Omental fat pad (tissue), 4 donors: Measurements from ENCODE around the gene TSPAN17. TPM values are rescaled to one million over a fixed set of nuclear protein-coding genes. Genes with fewer than 3 reads are reported as not detected.
A peak's percentile ranks its signal among the peaks of the same experiment; 100 is the strongest.

Source experiments
- ATAC-seq: fragments of 150-250 bp; one replicate; pipeline ENCODE4 v1.9.1; 2016; ENCODE audit warnings: mild to moderate bottlenecking, moderate library complexity; ENCODE audit not compliant: low FRiP score
- DNase-seq: peaks from one replicate; pipeline ENCODE4 v3.0.0-alpha.2; 2019; ENCODE audit warnings: low spot score
- total RNA-seq, 4 donors: library from RNA; depleted of rRNA; stranded (reverse); fragments of >200 nt; gene quantifications; one replicate each; pipeline ENCODE4 v1.1.0, GENCODE V29; 2016
- TF ChIP-seq, protein P1 (sequence below), 3 donors: fragments of 450-650 bp; IDR thresholded peaks; one replicate each; pipeline ENCODE4 v1.5.1; 2016 to 2017; ENCODE audit warnings: antibody characterized with exemption in 3 of 3, mild to moderate bottlenecking in 3 of 3, moderate library complexity in 2 of 3

The TSPAN17 gene
- total RNA-seq, 4 donors from 2014 or later, result 8.9 to 16.9 (median 15.1) TPM

DNA sequence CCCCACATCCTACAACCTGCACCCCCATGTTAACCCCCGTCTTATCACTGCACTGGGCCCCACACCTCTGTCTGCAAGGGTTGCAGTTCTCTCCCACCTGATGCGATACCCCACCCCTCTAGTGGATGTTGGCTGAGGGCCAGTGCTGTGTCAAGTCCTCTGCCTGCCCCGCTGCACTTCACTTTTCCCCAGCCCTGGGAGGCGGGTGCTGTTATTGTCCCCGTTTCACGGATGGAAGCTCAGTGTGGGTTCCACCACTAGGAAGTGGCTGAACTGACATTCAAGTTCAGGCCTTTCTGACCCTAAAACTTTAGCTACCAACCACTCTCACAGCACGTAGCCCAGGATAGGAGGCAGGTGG lies 20.4 kb upstream of the TSPAN17 start:
- TF ChIP-seq, protein P1, sequence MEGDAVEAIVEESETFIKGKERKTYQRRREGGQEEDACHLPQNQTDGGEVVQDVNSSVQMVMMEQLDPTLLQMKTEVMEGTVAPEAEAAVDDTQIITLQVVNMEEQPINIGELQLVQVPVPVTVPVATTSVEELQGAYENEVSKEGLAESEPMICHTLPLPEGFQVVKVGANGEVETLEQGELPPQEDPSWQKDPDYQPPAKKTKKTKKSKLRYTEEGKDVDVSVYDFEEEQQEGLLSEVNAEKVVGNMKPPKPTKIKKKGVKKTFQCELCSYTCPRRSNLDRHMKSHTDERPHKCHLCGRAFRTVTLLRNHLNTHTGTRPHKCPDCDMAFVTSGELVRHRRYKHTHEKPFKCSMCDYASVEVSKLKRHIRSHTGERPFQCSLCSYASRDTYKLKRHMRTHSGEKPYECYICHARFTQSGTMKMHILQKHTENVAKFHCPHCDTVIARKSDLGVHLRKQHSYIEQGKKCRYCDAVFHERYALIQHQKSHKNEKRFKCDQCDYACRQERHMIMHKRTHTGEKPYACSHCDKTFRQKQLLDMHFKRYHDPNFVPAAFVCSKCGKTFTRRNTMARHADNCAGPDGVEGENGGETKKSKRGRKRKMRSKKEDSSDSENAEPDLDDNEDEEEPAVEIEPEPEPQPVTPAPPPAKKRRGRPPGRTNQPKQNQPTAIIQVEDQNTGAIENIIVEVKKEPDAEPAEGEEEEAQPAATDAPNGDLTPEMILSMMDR (IDR thresholded peaks at IDR 0.05), result no peak
- DNase-seq (no peak), ATAC-seq (no peak)

GRCh38 chr5:176627582-176627981 lies 19.7 kb upstream of the TSPAN17 start:
- ATAC-seq (no peak), DNase-seq (no peak)
- TF ChIP-seq, protein P1 (IDR thresholded peaks at IDR 0.05), result no peak

GRCh38 chr5:176628406-176629228 lies 18.7 kb upstream of the TSPAN17 start:
- ATAC-seq, result no peak
- TF ChIP-seq, protein P1 (IDR thresholded peaks at IDR 0.05), result no peak
- DNase-seq, result no peak

GRCh38 chr5:176629317-176629852 lies 17.9 kb upstream of the TSPAN17 start:
- no peak for DNase-seq
- TF ChIP-seq, protein P1 (IDR thresholded peaks at IDR 0.05), result no peak
- ATAC-seq, result no peak

GRCh38 chr5:176629853-176630680 lies 17.2 kb upstream of the TSPAN17 start, which contains the start of the genes EIF4E1B and SNCB:
TSS of gene EIF4E1B (plus strand) at chr5:176630675. CDS start at chr5:176642788, 12,113 bp downstream.
TSS of gene SNCB (minus strand) at chr5:176630534. CDS start at chr5:176629654, 880 bp downstream.
- peak; percentile 73 for ATAC-seq
- TF ChIP-seq, protein P1 (IDR thresholded peaks at IDR 0.05), result no peak

GRCh38 chr5:176630681-176631222 lies 16.5 kb upstream of the TSPAN17 start:
- DNase-seq (no peak), ATAC-seq (no peak)
- TF ChIP-seq, protein P1 (IDR thresholded peaks at IDR 0.05), result no peak

More at GRCh38 chr5:176629853-176630680, 17.2 kb upstream of the TSPAN17 start, which contains the start of the genes EIF4E1B and SNCB:
- no peak for DNase-seq
